GM18498 (cell line): ENCODE results near the gene AHSA1.
"Not testable (repeated sequence)": the region's sequence is repeated elsewhere in the genome, so short reads cannot be mapped to it uniquely, and the experiment has no call there.

Experiments
- ATAC-seq: cut with Tn5 transposase; IDR thresholded peaks from one replicate; pipeline ENCODE4 v1.9.1; 2021; ENCODE audit warnings: mild to moderate bottlenecking, moderate library complexity; ENCODE audit not compliant: unreplicated experiment

The AHSA1 gene

GRCh38 chr14:77457522-77458248, at the start of gene AHSA1, which contains the start of gene VIPAS39:
Gene AHSA1 (plus strand): TSS chr14:77458093. CDS start chr14:77458190, 97 bp downstream.
Gene VIPAS39 (minus strand): TSS chr14:77457601. CDS start chr14:77454102, 3,499 bp downstream.
- ATAC-seq, result peak; percentile 91

GRCh38 chr14:77409131-77409533, 48.8 kb upstream of the AHSA1 start:
- ATAC-seq, result no peak

DNA sequence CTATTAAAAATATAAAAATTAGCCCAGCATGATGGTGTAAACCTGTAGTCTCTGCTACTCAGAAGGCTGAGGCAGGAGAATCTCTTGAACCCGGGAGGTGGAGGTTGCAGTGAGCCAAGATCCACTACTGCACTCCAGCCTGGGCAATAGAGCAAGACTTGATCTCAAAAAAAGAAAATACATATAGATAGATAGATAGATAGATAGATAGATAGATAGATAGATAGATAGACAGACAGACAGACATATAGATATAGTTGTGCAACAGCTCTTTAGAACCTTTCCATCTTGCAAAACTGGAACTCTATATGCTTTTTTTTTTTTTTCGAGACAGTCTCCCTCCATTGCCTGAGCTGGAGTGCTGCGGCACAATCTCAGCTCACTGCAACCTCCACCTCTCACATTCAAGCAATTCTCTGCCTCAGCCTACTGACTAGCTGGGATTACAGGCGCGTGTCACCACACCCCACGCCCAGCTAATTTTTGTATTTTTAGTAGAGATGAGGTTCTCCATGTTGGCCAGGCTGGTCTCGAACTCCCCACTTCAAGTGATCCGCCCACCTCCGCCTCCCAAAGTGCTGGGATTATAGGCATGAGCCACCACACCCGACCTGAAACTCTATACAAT, 42.4 kb upstream of the AHSA1 start:
- not testable (repeated sequence) for ATAC-seq

DNA sequence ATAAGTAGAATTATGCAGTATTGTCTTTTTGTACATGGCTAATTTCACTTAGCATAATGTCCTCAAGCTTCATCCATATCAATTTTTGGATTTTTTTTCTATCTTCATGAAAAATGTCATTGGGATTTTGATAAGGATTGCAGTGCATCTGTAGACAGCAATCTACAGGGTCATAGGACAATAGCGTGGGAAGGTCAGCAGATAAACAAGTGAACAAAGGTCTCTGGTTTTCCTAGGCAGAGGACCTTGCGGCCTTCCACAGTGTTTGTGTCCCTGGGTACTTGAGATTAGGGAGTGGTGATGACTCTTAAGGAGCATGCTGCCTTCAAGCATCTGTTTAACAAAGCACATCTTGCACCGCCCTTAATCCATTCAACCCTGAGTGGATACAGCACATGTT, 41.8 kb upstream of the AHSA1 start:
- ATAC-seq, result not testable (repeated sequence)

DNA sequence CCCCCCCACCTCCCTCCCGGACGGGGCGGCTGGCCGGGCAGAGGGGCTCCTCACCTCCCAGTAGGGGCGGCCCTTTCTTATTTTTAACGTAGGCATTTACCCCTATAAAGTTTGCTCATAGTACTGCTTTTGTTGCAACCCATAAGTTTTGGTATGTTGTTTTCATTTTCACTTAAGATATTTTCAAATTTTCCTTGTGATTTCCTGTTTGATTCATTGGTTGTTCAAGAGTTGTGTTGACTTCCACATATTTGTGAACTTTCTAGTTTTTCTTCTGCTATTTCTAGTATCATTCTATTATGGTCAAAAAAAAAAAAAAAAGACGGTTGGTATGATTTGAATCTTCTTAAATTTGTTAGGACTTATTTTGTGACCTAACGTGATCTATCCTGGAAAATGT, 41.1 kb upstream of the AHSA1 start:
- no peak for ATAC-seq

DNA sequence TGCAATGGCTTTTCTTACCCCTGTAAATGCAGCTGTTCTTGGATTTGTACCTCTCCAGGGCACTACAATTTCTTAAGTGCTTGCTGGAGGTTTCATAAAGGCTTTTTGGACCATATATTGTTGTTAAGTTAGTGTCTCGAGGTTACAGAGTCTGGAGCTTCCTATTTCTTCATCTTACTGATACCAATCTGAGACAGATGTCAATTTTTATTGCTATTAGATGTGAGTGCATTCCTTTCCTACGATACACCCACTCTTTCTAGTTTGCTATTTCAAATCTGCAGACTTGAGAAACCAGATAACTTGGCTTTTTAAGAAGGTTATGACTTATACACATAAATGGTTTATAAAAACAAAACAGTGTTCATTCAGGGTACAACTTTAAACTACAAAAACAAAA, 36.7 kb upstream of the AHSA1 start:
- no peak for ATAC-seq

DNA sequence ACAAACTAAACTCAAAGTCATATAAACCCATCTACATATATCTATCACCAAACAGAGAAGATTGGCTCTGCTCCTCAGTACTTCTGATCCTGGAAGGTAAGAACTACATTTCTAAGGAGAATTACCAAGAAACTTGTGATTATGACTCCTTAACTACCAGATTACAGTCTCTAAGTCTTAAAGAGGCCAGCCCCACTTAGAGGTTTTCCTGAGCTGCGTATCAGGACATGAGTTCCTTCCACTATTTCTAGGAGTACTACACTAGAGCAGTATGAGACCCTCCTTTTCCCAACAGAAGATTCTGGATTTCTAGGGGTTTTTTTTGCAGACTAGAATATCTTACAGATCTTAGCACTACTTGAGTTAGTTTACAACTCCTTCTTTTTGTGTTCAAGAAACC, 34.5 kb upstream of the AHSA1 start, which contains the start of gene NOXRED1:
Gene NOXRED1 (minus strand): TSS at position 101 of the 400 bp plus-strand sequence. CDS start 634 bp downstream, outside the sequence.
- no peak for ATAC-seq

GRCh38 chr14:77424862-77425261, 33.0 kb upstream of the AHSA1 start:
- no peak for ATAC-seq

DNA sequence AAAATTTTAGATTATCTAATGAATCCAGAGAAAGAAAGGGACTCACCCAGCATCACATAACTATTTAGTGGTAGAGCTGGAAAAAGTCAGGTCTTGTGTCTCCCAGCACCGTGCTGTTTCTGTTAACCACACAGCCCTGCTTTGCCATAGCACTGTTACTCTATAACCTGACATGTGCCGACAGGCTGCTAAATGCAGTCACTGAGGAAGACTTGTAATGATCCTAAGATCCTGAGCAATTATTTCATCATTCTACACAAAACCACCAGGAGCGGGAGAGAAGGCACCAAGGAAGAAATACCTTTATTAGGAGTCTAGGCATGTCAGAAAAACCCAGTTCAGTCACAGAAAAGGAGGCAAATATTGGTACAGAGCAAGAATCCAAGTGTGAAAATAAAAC, 31.5 kb upstream of the AHSA1 start:
- no peak for ATAC-seq

GRCh38 chr14:77436042-77436441, 21.9 kb upstream of the AHSA1 start:
- ATAC-seq, result no peak

DNA sequence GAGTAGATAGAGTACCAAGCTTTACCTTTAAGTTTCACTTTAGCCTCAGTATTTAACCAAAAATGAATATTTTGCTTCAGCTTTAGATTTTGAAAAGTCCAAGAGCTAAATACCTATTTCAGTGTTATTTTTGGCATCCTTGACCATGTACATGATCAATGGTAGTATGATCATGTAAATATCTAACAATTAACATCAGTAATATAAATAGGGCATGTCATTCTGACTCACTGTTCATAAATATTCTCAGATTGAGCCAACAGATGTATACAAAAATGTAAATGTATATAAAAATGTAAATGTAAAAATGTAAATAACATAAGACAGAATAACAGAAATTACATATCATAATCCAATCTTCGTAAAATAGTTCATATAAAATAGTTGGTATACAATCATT, 19.3 kb upstream of the AHSA1 start:
- no peak for ATAC-seq

GRCh38 chr14:77439861-77440260, 18.0 kb upstream of the AHSA1 start:
- ATAC-seq, result no peak

- ATAC-seq, result no peak
These were observed 15.7 kb upstream of the AHSA1 start for GRCh38 chr14:77442196-77442595.

GRCh38 chr14:77455966-77456640, 1.8 kb upstream of the AHSA1 start:
- ATAC-seq, result no peak

- ATAC-seq, result no peak
These were observed 775 bp upstream of the AHSA1 start for GRCh38 chr14:77457115-77457521.

DNA sequence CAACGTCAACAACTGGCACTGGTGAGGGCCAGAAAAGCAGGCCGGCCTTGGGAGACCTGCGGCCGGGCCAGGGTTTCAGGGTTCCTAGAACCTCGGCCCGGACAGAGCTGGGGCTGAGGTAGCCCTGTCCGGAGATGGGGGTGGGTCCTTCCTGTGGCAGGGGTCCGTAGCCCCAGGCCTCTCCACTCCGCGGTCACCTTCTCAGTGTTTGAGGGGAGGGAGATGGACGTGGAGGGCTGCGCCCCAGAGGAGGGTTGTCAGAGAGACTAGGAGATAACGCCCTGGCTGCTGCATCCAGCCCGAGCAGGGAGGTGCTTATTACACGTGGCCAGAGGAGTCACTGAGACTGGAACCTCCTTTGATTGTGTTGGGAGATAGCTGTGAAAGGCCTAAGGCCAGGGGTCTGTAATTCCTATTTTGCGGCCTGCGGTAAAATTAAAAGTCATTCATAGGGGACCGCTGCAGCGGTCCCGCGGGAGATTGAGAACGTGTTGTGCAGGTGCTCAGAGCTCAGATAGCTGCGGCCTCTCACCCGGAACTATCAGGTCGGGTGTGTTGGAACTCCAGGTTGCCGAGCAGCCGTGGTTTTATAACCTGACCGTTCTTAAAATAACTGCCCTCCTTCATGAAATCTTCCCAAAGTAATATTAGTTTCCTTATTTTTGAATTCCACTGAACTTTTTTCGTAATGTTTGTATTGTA, 507 bp downstream of the AHSA1 start:
- peak; percentile 19 for ATAC-seq

DNA sequence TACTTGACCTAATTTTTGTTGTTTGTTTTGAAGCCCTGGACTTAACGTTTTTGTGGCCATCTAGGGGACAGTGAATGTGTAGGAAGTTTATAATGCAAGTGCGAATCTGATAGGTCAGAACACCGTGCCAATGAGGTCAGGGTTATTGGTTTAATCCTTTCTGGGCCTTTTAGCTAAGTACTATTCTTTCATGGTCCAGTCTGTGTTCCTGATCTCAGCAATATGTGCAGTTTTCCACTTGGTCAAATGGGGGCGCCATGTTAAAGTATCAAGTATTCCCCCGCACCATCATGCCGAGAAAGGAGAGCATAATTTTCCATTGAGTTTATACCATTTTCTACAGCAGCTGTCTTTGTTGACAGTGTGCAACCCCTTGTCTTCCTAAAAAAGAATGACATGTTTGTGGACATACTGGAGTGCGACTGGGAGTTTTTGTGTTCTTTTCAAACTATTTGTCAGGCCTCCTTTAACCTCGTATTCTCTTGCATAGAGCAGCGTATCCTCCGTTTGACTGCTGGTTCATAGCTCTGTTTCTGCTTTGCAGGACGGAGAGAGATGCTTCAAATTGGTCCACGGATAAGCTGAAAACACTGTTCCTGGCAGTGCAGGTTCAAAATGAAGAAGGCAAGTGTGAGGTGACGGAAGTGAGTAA, 1.3 kb downstream of the AHSA1 start:
- no peak for ATAC-seq

DNA sequence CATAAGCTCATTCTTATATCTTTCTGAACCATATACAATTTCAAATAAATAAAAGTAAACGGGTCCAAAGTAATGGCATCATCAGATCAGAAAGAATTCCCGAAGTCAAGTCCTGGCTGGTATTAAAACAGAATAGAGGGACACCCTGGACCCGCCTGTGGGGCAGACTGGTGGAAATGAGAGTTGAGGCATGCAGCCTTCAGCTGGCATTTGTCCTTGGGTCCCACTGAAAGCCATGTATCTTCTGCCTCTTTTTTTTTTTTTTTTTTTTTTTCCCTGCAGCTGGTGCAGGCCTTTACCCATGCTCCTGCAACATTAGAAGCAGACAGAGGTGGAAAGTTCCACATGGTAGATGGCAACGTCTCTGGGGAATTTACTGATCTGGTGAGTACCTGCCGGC, 9.9 kb downstream of the AHSA1 start:
- no peak for ATAC-seq

DNA sequence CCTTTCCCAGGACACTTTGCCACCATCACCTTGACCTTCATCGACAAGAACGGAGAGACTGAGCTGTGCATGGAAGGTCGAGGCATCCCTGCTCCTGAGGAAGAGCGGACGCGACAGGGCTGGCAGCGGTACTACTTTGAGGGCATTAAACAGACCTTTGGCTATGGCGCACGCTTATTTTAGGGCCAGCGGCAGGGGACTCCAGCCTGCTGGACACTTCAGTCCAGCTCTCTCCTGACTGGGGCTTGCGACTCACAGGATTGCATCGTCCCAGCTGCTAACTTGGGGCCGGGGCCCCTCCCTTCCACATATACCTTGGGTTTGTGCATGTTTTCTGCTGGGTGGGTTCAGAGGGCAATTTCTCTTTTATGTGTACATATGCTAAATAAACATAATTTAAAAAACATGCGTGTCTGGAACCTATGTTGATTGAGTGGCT, 11.2 kb downstream of the AHSA1 start:
- no peak for ATAC-seq

- ATAC-seq, result no peak
These were observed 11.6 kb downstream of the AHSA1 start for GRCh38 chr14:77469539-77469938.
